ENCODE measurements around the gene EFCAB11. TPM values are rescaled to one million over a fixed set of nuclear protein-coding genes. Genes with fewer than 3 reads are reported as not detected.

The EFCAB11 gene
- total RNA-seq, 4 donors from 2014 or later: 4.1 to 21.0 (median 5.6) TPM; not detected in 1

DNA sequence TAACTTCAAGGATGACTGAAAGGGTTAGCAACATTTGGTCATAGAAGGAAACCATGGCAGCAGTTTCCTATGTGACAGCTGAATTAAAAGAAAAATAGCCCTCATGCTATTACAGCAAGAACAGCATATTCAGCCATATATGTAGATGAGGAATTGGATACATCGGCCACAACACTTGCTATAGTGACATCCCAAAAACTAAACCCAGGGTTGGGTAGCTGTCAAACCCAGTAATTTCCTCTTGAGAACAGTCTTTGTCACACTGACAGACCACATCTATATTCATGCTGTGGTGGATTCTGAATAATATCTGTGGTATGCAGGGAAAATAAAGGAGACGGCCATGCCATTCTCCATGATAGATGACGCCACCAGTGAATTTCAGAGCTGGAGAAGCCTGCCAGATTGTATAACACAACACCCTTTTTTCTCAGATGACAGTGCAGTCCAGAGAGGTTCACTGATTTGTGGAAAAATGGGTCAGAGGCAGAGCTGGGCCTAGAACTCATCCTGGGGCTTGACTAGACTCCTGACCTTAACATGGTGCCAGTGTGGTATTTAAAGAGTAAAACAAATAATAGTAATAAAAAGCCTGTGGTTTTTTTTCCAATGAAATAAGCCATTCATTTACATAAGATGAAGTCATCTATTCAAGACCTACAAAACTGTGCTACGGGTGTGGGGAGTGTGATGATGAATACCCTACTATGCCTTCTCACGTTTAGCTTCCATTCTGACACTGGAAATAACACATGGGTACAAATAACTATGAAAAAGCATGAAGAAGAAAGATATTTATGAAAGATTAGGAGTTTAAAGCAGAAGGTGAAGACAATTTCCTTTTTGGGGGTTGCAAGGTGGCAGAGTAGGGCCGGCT, 32.3 kb downstream of the EFCAB11 start:
- no peaks in the 10 kb centered on the region for H3K9me3 ChIP-seq
- H3K27me3 ChIP-seq: no peaks in the 10 kb centered on the region
- no peak for DNase-seq
- intact Hi-C loops (cut with DNase I; ENCODE audit: low total_unique reads): no loop called here
- H3K36me3 ChIP-seq: no peaks in the 10 kb centered on the region
- no peak overlapping the region for H3K27ac ChIP-seq
- no peak for TF ChIP-seq CTCF (IDR thresholded peaks at IDR 0.05)
- TF ChIP-seq POLR2A (IDR thresholded peaks at IDR 0.05): no peak
- H3K4me3 ChIP-seq: no peak overlapping the region
- H3K4me1 ChIP-seq: no peaks in the 10 kb centered on the region

DNA sequence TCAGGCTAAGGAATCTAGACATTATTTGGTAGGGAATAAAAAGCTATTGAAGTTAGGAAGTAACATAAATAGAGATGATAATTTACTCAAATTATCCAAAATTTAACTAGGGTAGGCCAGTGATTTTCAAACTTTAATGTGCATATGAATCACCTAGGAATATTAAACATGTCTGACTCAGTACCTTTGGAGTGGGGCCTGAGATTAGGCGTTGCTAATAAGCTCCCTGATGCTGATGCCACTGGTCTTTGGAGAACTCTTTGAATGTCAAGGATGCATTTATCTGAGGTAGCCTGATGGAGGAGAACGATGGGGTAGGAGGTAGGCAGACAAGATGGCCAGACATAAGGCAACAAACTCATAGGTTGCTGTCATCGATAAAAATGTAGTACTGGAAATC, 33.2 kb downstream of the EFCAB11 start:
- TF ChIP-seq POLR2A (IDR thresholded peaks at IDR 0.05): no peak
- no peak for TF ChIP-seq CTCF (IDR thresholded peaks at IDR 0.05)
- Histone ChIP-seq H3K27ac (no peak overlapping the region), H3K4me3 (no peak overlapping the region), H3K27me3 (no peaks in the 10 kb centered on the region), H3K4me1 (no peaks in the 10 kb centered on the region), H3K9me3 (no peaks in the 10 kb centered on the region), H3K36me3 (no peaks in the 10 kb centered on the region)
- intact Hi-C loops (cut with DNase I; ENCODE audit: low total_unique reads): no loop called here
- DNase-seq: no peak

GRCh38 chr14:89920056-89920455, 34.5 kb downstream of the EFCAB11 start:
- Histone ChIP-seq H3K9me3 (no peaks in the 10 kb centered on the region), H3K27me3 (no peaks in the 10 kb centered on the region), H3K27ac (no peak overlapping the region), H3K4me3 (no peak overlapping the region), H3K36me3 (no peaks in the 10 kb centered on the region), H3K4me1 (no peaks in the 10 kb centered on the region)
- TF ChIP-seq CTCF (IDR thresholded peaks at IDR 0.05): no peak
- no peak for TF ChIP-seq POLR2A (IDR thresholded peaks at IDR 0.05)
- intact Hi-C loops (cut with DNase I; ENCODE audit: low total_unique reads): no loop called here
- no peak for DNase-seq

GRCh38 chr14:89918721-89919120, 35.8 kb downstream of the EFCAB11 start:
- no peak overlapping the region for H3K4me3 ChIP-seq
- no peaks in the 10 kb centered on the region for H3K9me3 ChIP-seq
- no peaks in the 10 kb centered on the region for H3K27me3 ChIP-seq
- intact Hi-C loops (cut with DNase I; ENCODE audit: low total_unique reads): loop anchor here (10.0 kb wide), 1 partner anchor 884 kb away; no protein-coding TSS in a partner anchor
- no peak for TF ChIP-seq POLR2A (IDR thresholded peaks at IDR 0.05)
- no peak for TF ChIP-seq CTCF (IDR thresholded peaks at IDR 0.05)
- no peaks in the 10 kb centered on the region for H3K4me1 ChIP-seq
- no peaks in the 10 kb centered on the region for H3K36me3 ChIP-seq
- H3K27ac ChIP-seq: no peak overlapping the region
- DNase-seq: no peak

DNA sequence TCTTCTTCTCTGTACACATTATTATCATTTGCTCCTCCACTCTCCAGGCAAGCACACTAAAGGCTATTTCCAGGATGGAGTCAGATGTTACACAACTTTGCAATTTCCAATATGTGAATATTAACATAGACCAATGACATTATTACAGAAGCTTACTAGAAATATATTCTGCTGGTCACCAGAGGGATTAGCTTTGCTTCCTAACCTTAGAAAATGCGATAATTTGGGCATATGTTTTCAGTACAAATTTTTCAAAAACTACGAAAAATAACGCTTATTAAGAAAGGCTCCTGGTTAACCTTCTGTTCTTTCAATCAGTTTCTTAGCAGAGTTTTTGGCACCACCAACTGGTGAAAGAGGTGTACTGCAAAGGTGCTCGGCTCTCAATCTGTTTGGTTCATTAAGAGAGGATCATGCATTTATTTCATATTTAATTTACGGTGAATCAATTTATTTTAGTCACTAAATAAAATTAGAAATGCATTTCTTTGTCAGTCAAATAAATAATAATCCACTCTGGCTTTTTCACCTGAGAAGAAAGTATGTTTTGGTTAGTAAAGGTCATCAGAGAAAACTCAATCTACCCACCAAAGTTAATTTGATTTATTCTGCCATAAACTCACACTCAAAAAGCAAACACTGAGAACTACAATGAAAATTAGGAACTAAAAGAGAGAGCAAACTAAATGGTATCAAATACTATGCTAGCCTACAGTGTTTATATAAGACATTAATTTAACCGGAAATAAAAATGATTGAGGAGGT, 39.2 kb downstream of the EFCAB11 start:
- H3K27me3 ChIP-seq: no peaks in the 10 kb centered on the region
- peak; percentile 62 for DNase-seq
- no peaks in the 10 kb centered on the region for H3K36me3 ChIP-seq
- peak; percentile 86 to 91 (median 88) for TF ChIP-seq CTCF (IDR thresholded peaks at IDR 0.05)
- TF ChIP-seq POLR2A (IDR thresholded peaks at IDR 0.05): no peak
- intact Hi-C loops (cut with DNase I; ENCODE audit: low total_unique reads): loop anchor here (10.0 kb wide), 1 partner anchor 880 kb away; no protein-coding TSS in a partner anchor
- no peak overlapping the region for H3K4me3 ChIP-seq
- no peaks in the 10 kb centered on the region for H3K9me3 ChIP-seq
- H3K4me1 ChIP-seq: peaks cover 0 to 4% of the 10 kb centered on the region in 2 donors
- H3K27ac ChIP-seq: no peak overlapping the region
